Measurements from ENCODE around the gene KCNAB1. TPM values are rescaled to one million over a fixed set of nuclear protein-coding genes. Genes with fewer than 3 reads are reported as not detected.

The KCNAB1 gene
- total RNA-seq, 1 experiment from 2014 or later = not detected

- no peaks in the 10 kb centered on the region for H3K4me1 ChIP-seq (ENCODE audit: insufficient read depth, low read length)
- no peaks in the 10 kb centered on the region for H4K20me1 ChIP-seq (ENCODE audit: low read length)
- no peaks in the 10 kb centered on the region for H3K36me3 ChIP-seq (ENCODE audit: low read depth, low read length)
- CTCF ChIA-PET = no interaction called here
- intact Hi-C loops (cut with micrococcal nuclease) = no loop called here
- H3K79me2 ChIP-seq (ENCODE audit: low read length) = no peaks in the 10 kb centered on the region
- H3K4me2 ChIP-seq (ENCODE audit: low read length) = no peak overlapping the region
- peaks cover 25% of the 10 kb centered on the region for H3K27me3 ChIP-seq (ENCODE audit: low read length)
- no peak overlapping the region for H2AFZ ChIP-seq (ENCODE audit: low read length)
- H3K9me3 ChIP-seq (ENCODE audit: low read length) = no peaks in the 10 kb centered on the region
- H3K9ac ChIP-seq (ENCODE audit: low read length) = no peak overlapping the region
- no TSS peak for BruUV-seq (replicated peaks)
- ATAC-seq (no peak), DNase-seq (no peak)
- no peak overlapping the region for H3K27ac ChIP-seq (ENCODE audit: low read length)
- no peaks in the 10 kb centered on the region for H3F3A ChIP-seq (ENCODE audit: low read length, unreplicated experiment)
- H3K9me2 ChIP-seq (replicated peaks; ENCODE audit: low read length) = no peaks in the 10 kb centered on the region
- TF ChIP-seq EZH2phosphoT487 (IDR thresholded peaks at IDR 0.05; ENCODE audit: borderline replicate concordance, low read length) (no peak), CTCF (conservative IDR thresholded peaks at IDR 0.05; ENCODE audit: low read depth, low read length) (no peak), EZH2 (IDR thresholded peaks at IDR 0.05; ENCODE audit: low read length, unreplicated experiment) (no peak)
- POLR2A ChIA-PET (ENCODE audit: unreplicated experiment) = no interaction called here
- no peak overlapping the region for H3K4me3 ChIP-seq (ENCODE audit: low read length)
Measured at GRCh38 chr3:156233876-156234275, 113.5 kb downstream of the KCNAB1 start.

GRCh38 chr3:156236556-156237260 lies 116.3 kb downstream of the KCNAB1 start:
- TF ChIP-seq EZH2phosphoT487 (IDR thresholded peaks at IDR 0.05; ENCODE audit: borderline replicate concordance, low read length) (no peak), CTCF (conservative IDR thresholded peaks at IDR 0.05; ENCODE audit: low read depth, low read length) (no peak), EZH2 (IDR thresholded peaks at IDR 0.05; ENCODE audit: low read length, unreplicated experiment) (no peak)
- peaks cover 47% of the 10 kb centered on the region for H3K27me3 ChIP-seq (ENCODE audit: low read length)
- H3K4me3 ChIP-seq (ENCODE audit: low read length) = no peak overlapping the region
- no peak overlapping the region for H3K4me2 ChIP-seq (ENCODE audit: low read length)
- no peaks in the 10 kb centered on the region for H3F3A ChIP-seq (ENCODE audit: low read length, unreplicated experiment)
- POLR2A ChIA-PET (ENCODE audit: unreplicated experiment) = no interaction called here
- no TSS peak for BruUV-seq (replicated peaks)
- H4K20me1 ChIP-seq (ENCODE audit: low read length) = no peaks in the 10 kb centered on the region
- no peak for DNase-seq
- H3K9ac ChIP-seq (ENCODE audit: low read length) = no peak overlapping the region
- ATAC-seq = no peak
- no peaks in the 10 kb centered on the region for H3K36me3 ChIP-seq (ENCODE audit: low read depth, low read length)
- intact Hi-C loops (cut with micrococcal nuclease) = no loop called here
- H2AFZ ChIP-seq (ENCODE audit: low read length) = no peak overlapping the region
- CTCF ChIA-PET = no interaction called here
- H3K9me2 ChIP-seq (replicated peaks; ENCODE audit: low read length) = no peaks in the 10 kb centered on the region
- H3K27ac ChIP-seq (ENCODE audit: low read length) = no peak overlapping the region
- H3K9me3 ChIP-seq (ENCODE audit: low read length) = no peaks in the 10 kb centered on the region
- no peaks in the 10 kb centered on the region for H3K79me2 ChIP-seq (ENCODE audit: low read length)
- no peaks in the 10 kb centered on the region for H3K4me1 ChIP-seq (ENCODE audit: insufficient read depth, low read length)

- Histone ChIP-seq H3K4me3 (ENCODE audit: low read length) (no peak overlapping the region), H3K4me1 (ENCODE audit: insufficient read depth, low read length) (no peaks in the 10 kb centered on the region), H3F3A (ENCODE audit: low read length, unreplicated experiment) (no peaks in the 10 kb centered on the region), H3K27me3 (ENCODE audit: low read length) (peaks cover 54% of the 10 kb centered on the region), H3K9me3 (ENCODE audit: low read length) (no peaks in the 10 kb centered on the region), H4K20me1 (ENCODE audit: low read length) (no peaks in the 10 kb centered on the region), H3K9me2 (replicated peaks; ENCODE audit: low read length) (no peaks in the 10 kb centered on the region), H2AFZ (ENCODE audit: low read length) (no peak overlapping the region), H3K4me2 (ENCODE audit: low read length) (no peak overlapping the region), H3K36me3 (ENCODE audit: low read depth, low read length) (no peaks in the 10 kb centered on the region), H3K27ac (ENCODE audit: low read length) (no peak overlapping the region), H3K79me2 (ENCODE audit: low read length) (no peaks in the 10 kb centered on the region), H3K9ac (ENCODE audit: low read length) (no peak overlapping the region)
- intact Hi-C loops (cut with micrococcal nuclease) = no loop called here
- POLR2A ChIA-PET (ENCODE audit: unreplicated experiment) = no interaction called here
- no peak for DNase-seq
- ATAC-seq = no peak
- no TSS peak for BruUV-seq (replicated peaks)
- CTCF ChIA-PET = no interaction called here
- TF ChIP-seq EZH2phosphoT487 (IDR thresholded peaks at IDR 0.05; ENCODE audit: borderline replicate concordance, low read length) = no peak
- no peak for TF ChIP-seq CTCF (conservative IDR thresholded peaks at IDR 0.05; ENCODE audit: low read depth, low read length)
- TF ChIP-seq EZH2 (IDR thresholded peaks at IDR 0.05; ENCODE audit: low read length, unreplicated experiment) = no peak
Measured at GRCh38 chr3:156240642-156241041, 120.3 kb downstream of the KCNAB1 start.

All from PC-3 (cell line).